MM.1S (cell line): Measurements from ENCODE around the gene DCTN1.

Experiments
- CTCF ChIP-seq: fragments of 300-600 bp; sonication (generic); IDR thresholded peaks from 2 replicates; pipeline ENCODE4 v1.5.1; 2016; ENCODE audit warnings: antibody characterized with exemption, low read length, mixed read lengths
- EZH2 ChIP-seq: fragments of 300-600 bp; sonication (generic); optimal IDR thresholded peaks from 2 replicates; pipeline ENCODE3; 2017; ENCODE audit warnings: low read depth, mild to moderate bottlenecking, antibody characterized with exemption, low read length, mixed read lengths
- EZH2phosphoT487 ChIP-seq: fragments of 300-600 bp; sonication (generic); IDR thresholded peaks from 2 replicates; pipeline ENCODE4 v1.6.1; 2018; ENCODE audit warnings: antibody characterized with exemption, low read length

DNA sequence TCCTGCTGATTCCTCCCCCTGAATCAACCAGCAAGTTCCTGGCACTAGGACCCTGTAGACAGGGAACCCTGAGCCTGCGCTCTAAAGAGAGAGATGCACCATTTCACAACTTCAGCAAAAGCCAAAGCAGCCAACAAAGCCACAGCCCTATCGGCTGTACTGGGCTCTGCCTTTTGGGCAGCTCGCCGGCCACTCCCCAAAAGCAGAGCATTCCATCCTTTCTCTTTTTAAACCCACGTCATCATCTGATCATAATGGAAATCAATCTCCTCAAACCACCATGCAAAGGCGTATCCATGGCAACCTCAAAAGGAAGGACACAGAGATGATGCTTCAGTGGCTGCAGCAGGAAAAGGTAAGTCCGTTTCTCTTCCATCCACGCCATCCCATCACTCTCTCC is 5.3 kb upstream of the DCTN1 start:
- TF ChIP-seq EZH2phosphoT487 = no peak
- TF ChIP-seq CTCF = no peak
- TF ChIP-seq EZH2 = no peak
